ENCODE measurements around the gene ZNF662. TPM values are rescaled to one million over a fixed set of nuclear protein-coding genes. Genes with fewer than 3 reads are reported as not detected.

Gene ZNF662
- 10 to 100 TPM in 1 of 2 donors, 1 to 10 TPM in 1; 9.8 to 11.8 TPM for total RNA-seq
- long read RNA-seq, donor 1, partial matches to known transcripts = 0 of 2 reads
- long read RNA-seq, donor 1, other reads (novel, unspliced or antisense) = 1 of 2 reads
- long read RNA-seq, donor 2, partial matches to known transcripts = 0 of 2 reads
- long read RNA-seq, donor 2, other reads (novel, unspliced or antisense) = 2 of 2 reads

- intact Hi-C loops (cut with DNase I) = no loop called here
- peak; percentile 86 for DNase-seq (ENCODE audit: low spot score)
Observed at GRCh38 chr3:42906070-42906847, at the start of gene ZNF662. ZNF662 (plus strand) TSS chr3:42906142; CDS start chr3:42908115, 1,973 bp downstream.

- intact Hi-C loops (cut with DNase I) = no loop called here
- no peak for DNase-seq (ENCODE audit: low spot score)
Observed at GRCh38 chr3:42856544-42856943, 49.4 kb upstream of the ZNF662 start.

- intact Hi-C loops (cut with DNase I) = no loop called here
Observed at GRCh38 chr3:42864321-42864950, 41.5 kb upstream of the ZNF662 start.

GRCh38 chr3:42865256-42865655, 40.7 kb upstream of the ZNF662 start:
- intact Hi-C loops (cut with DNase I) = no loop called here
- DNase-seq (ENCODE audit: low spot score) = peak; percentile 56

More at GRCh38 chr3:42864321-42864950, 41.5 kb upstream of the ZNF662 start:
- peak; percentile 34 for DNase-seq (ENCODE audit: low spot score)

- DNase-seq (ENCODE audit: low spot score) = no peak
- intact Hi-C loops (cut with DNase I) = no loop called here
Observed at GRCh38 chr3:42867138-42867537, 38.8 kb upstream of the ZNF662 start.

GRCh38 chr3:42868841-42869240, 37.1 kb upstream of the ZNF662 start:
- DNase-seq (ENCODE audit: low spot score) = no peak
- intact Hi-C loops (cut with DNase I) = no loop called here

GRCh38 chr3:42871592-42872196, 34.2 kb upstream of the ZNF662 start:
- intact Hi-C loops (cut with DNase I) = loop anchor here in 1 of 2 donors (10.0 kb wide), 1 partner anchor 87 kb away; no protein-coding TSS in a partner anchor

GRCh38 chr3:42872718-42873117, 33.2 kb upstream of the ZNF662 start:
- peak; percentile 87 for DNase-seq (ENCODE audit: low spot score)
- intact Hi-C loops (cut with DNase I) = loop anchor here in 1 of 2 donors (10.0 kb wide), 1 partner anchor 88 kb away; no protein-coding TSS in a partner anchor

More at GRCh38 chr3:42871592-42872196, 34.2 kb upstream of the ZNF662 start:
- DNase-seq (ENCODE audit: low spot score) = no peak

GRCh38 chr3:42873221-42873982, 32.5 kb upstream of the ZNF662 start:
- DNase-seq (ENCODE audit: low spot score) = no peak
- intact Hi-C loops (cut with DNase I) = loop anchor here in 1 of 2 donors (10.0 kb wide), 1 partner anchor 89 kb away; no protein-coding TSS in a partner anchor

GRCh38 chr3:42874749-42875148, 31.2 kb upstream of the ZNF662 start:
- no peak for DNase-seq (ENCODE audit: low spot score)
- intact Hi-C loops (cut with DNase I) = loop anchor here in 1 of 2 donors (10.0 kb wide), 1 partner anchor 90 kb away; no protein-coding TSS in a partner anchor

GRCh38 chr3:42875325-42876151, 30.4 kb upstream of the ZNF662 start, which contains the start of gene CYP8B1:
CYP8B1 (minus strand) TSS chr3:42875879; CDS start chr3:42875816, 63 bp downstream.
- intact Hi-C loops (cut with DNase I) = loop anchor here in 1 of 2 donors (10.0 kb wide), 1 partner anchor 91 kb away; no protein-coding TSS in a partner anchor
- peak; percentile 74 for DNase-seq (ENCODE audit: low spot score)

- DNase-seq (ENCODE audit: low spot score) = peak; percentile 6
- intact Hi-C loops (cut with DNase I) = loop anchor here in 1 of 2 donors (10.0 kb wide), 1 partner anchor 92 kb away; no protein-coding TSS in a partner anchor
Observed at GRCh38 chr3:42876401-42876800, 29.5 kb upstream of the ZNF662 start.

- DNase-seq (ENCODE audit: low spot score) = peak; percentile 17
- intact Hi-C loops (cut with DNase I) = loop anchor here in 1 of 2 donors (10.0 kb wide), 1 partner anchor 92 kb away; no protein-coding TSS in a partner anchor
Observed at GRCh38 chr3:42876940-42877720, 28.8 kb upstream of the ZNF662 start.

- intact Hi-C loops (cut with DNase I) = loop anchor here in 1 of 2 donors (10.0 kb wide), 1 partner anchor 93 kb away; no protein-coding TSS in a partner anchor
- no peak for DNase-seq (ENCODE audit: low spot score)
Observed at GRCh38 chr3:42877881-42878280, 28.1 kb upstream of the ZNF662 start.

GRCh38 chr3:42880183-42880582, 25.8 kb upstream of the ZNF662 start:
- intact Hi-C loops (cut with DNase I) = loop anchor here (2.0 to 5.0 kb wide), 3 partner anchors 48 to 98 kb away; no protein-coding TSS in a partner anchor
- DNase-seq (ENCODE audit: low spot score) = no peak

- intact Hi-C loops (cut with DNase I) = loop anchor here (2.0 to 5.0 kb wide), 3 partner anchors 49 to 99 kb away; no protein-coding TSS in a partner anchor
- peak; percentile 96 for DNase-seq (ENCODE audit: low spot score)
Observed at GRCh38 chr3:42880601-42881451, 25.1 kb upstream of the ZNF662 start.

Data from posterior vena cava (tissue), 2 donors.